HCT116 (cell line): ENCODE results near the gene TMTC2. TPM values are rescaled to one million over a fixed set of nuclear protein-coding genes. Genes with fewer than 3 reads are reported as not detected.

ENCODE experiments used
- ATAC-seq: fragments of 200-7000 bp; cut with Tn5 transposase; 2 replicates; pipeline ENCODE4 v1.9.1; 2020; ENCODE audit warnings: mild to moderate bottlenecking, moderate library complexity
- BruUV-seq: library from RNA; stranded (reverse); fragments of 400-500 nt; replicated peaks from 2 replicates; lab custom pipeline; 2021; lab: Mats Ljungman, UMichigan
- CTCF ChIA-PET: fragments of 300-600 bp; sonication (Branson Sonifier 250); formaldehyde crosslinking; loops from one replicate; lab custom pipeline; 2021; ENCODE audit warnings: antibody characterized with exemption; lab: Charles Lee
- POLR2A ChIA-PET: fragments of 300-600, 350-600 bp; sonication (Branson Sonifier 250); formaldehyde crosslinking; loops from one replicate; lab custom pipeline; 2021; ENCODE audit warnings: antibody characterized with exemption; lab: Charles Lee
- RAD21 ChIA-PET, 2 experiments: fragments of 300-600 bp; sonication (Branson Sonifier 250); formaldehyde crosslinking; loops; one replicate each; lab custom pipeline; 2023; ENCODE audit warnings: low total read pairs in 2 of 2; ENCODE audit not compliant: uncharacterized antibody in 2 of 2, unreplicated experiment in 2 of 2, low non-redundant PET in 1 of 2; lab: Charles Lee
- DNase-seq: peaks from one replicate; pipeline ENCODE4 v3.0.0-alpha.2; 2010; ENCODE audit warnings: low read depth, low spot score
- H2AFZ ChIP-seq: fragments of 200-600 bp; shearing (Covaris generic), sonication (generic); 2 replicates; pipeline ENCODE4 v1.6.1; 2017; ENCODE audit warnings: low read depth, mixed run types, mixed read lengths, antibody characterized with exemption, low read length; ENCODE audit not compliant: poor library complexity, severe bottlenecking
- H3K27ac ChIP-seq: 2 replicates; pipeline ENCODE4 v1.5.1; 2012; ENCODE audit warnings: low read depth, low read length
- H3K27me3 ChIP-seq: fragments of 200-600 bp; sonication (generic); 2 replicates; pipeline ENCODE4 v1.6.1; 2016; ENCODE audit warnings: mixed run types, low read length, mixed read lengths; ENCODE audit not compliant: insufficient read depth
- H3K36me3 ChIP-seq, 2 experiments: fragments of 200-500 bp in 1 of 2; fragments of 200-600 bp in 1 of 2; sonication (Bioruptor generic) in 1 of 2; sonication (generic) in 1 of 2; 2 replicates each; pipeline versions ENCODE4 v1.5.1 to v1.6.1; 2014 to 2016; ENCODE audit warnings: low read length in 2 of 2, inconsistent platforms in 1 of 2, mixed read lengths in 1 of 2, mixed run types in 1 of 2; ENCODE audit not compliant: insufficient read depth in 2 of 2, control insufficient read depth in 1 of 2
- H3K4me1 ChIP-seq, 2 experiments: fragments of 200-600 bp in 1 of 2; sonication (generic) in 1 of 2; 2 replicates each; pipeline versions ENCODE4 v1.5.1 to v1.6.1; 2012 to 2017; ENCODE audit warnings: low read length in 2 of 2, inconsistent platforms in 1 of 2, mild to moderate bottlenecking in 1 of 2, mixed read lengths in 1 of 2, mixed run types in 1 of 2, moderate library complexity in 1 of 2; ENCODE audit not compliant: insufficient read depth in 2 of 2, control insufficient read depth in 1 of 2
- H3K4me2 ChIP-seq: fragments of 200-600 bp; sonication (generic); 2 replicates; pipeline ENCODE4 v1.6.1; 2017; ENCODE audit warnings: mixed run types, low read length, mixed read lengths
- H3K4me3 ChIP-seq, 2 experiments: fragments of 200-600 bp in 1 of 2; sonication (generic) in 1 of 2; replicated peaks in 1 of 2; 2 replicates each; pipeline ENCODE4 v1.5.1; 2011 to 2016; ENCODE audit warnings: low read length in 2 of 2, control low read depth in 1 of 2, low read depth in 1 of 2, mild to moderate bottlenecking in 1 of 2, mixed read lengths in 1 of 2, mixed run types in 1 of 2
- H3K79me2 ChIP-seq: fragments of 200-600 bp; sonication (generic); 2 replicates; pipeline ENCODE4 v1.6.1; 2017; ENCODE audit warnings: mild to moderate bottlenecking, mixed run types, low read length, moderate library complexity, mixed read lengths; ENCODE audit not compliant: insufficient read depth
- H3K9ac ChIP-seq: fragments of 200-600 bp; sonication (generic); 2 replicates; pipeline ENCODE4 v1.6.1; 2016; ENCODE audit warnings: low read length, mixed read lengths
- H3K9me2 ChIP-seq: fragments of 200-600 bp; sonication (generic), shearing (Covaris generic); 2 replicates; pipeline ENCODE4 v1.6.1; 2017; ENCODE audit warnings: mixed run types, mild to moderate bottlenecking, moderate library complexity; ENCODE audit not compliant: insufficient read depth
- H3K9me3 ChIP-seq, 2 experiments: fragments of 200-500 bp in 1 of 2; fragments of 200-600 bp in 1 of 2; sonication (Bioruptor generic) in 1 of 2; sonication (generic) in 1 of 2; 2 replicates each; pipeline ENCODE4 v1.6.1; 2014 to 2017; ENCODE audit warnings: low read length in 2 of 2, mixed read lengths in 2 of 2, inconsistent platforms in 1 of 2, low read depth in 1 of 2, mild to moderate bottlenecking in 1 of 2, mixed run types in 1 of 2, moderate library complexity in 1 of 2; ENCODE audit not compliant: control insufficient read depth in 1 of 2, insufficient read depth in 1 of 2
- H4K20me1 ChIP-seq: fragments of 200-600 bp; sonication (generic), shearing (Covaris generic); 2 replicates; pipeline ENCODE4 v1.6.1; 2017; ENCODE audit warnings: mixed run types, mild to moderate bottlenecking, moderate library complexity; ENCODE audit not compliant: insufficient read depth
- CBX3 ChIP-seq: IDR thresholded peaks from 2 replicates; pipeline ENCODE4 v1.6.1; 2012; ENCODE audit warnings: low read depth
- CEBPB ChIP-seq: IDR thresholded peaks from 2 replicates; pipeline ENCODE4 v1.6.1; 2012; ENCODE audit warnings: low read depth
- CTCF ChIP-seq, 3 experiments: fragments of 200-600 bp in 1 of 3; sonication (generic) in 1 of 3; IDR thresholded peaks in 2 of 3; conservative IDR thresholded peaks in 1 of 3; 2 replicates each; pipeline ENCODE4 v1.5.1; 2012 to 2017; ENCODE audit warnings: low read depth in 2 of 3, low read length in 2 of 3, antibody characterized with exemption in 1 of 3, borderline replicate concordance in 1 of 3, control low read depth in 1 of 3, mild to moderate bottlenecking in 1 of 3, mixed read lengths in 1 of 3, mixed run types in 1 of 3, moderate library complexity in 1 of 3; ENCODE audit not compliant: insufficient read depth in 1 of 3
- EZH2 ChIP-seq: fragments of 200-600 bp; sonication (generic); IDR thresholded peaks from 2 replicates; pipeline ENCODE4 v1.6.1; 2017; ENCODE audit warnings: antibody characterized with exemption, mixed run types
- POLR2A ChIP-seq: IDR thresholded peaks from 2 replicates; pipeline ENCODE4 v1.7.0; 2011; ENCODE audit warnings: borderline replicate concordance; ENCODE audit not compliant: insufficient read depth, insufficient read length; ENCODE audit errors: extremely low read depth
- RAD21 ChIP-seq: IDR thresholded peaks from 2 replicates; pipeline ENCODE4 v1.6.1; 2012; ENCODE audit warnings: low read depth, mild to moderate bottlenecking
- REST ChIP-seq: IDR thresholded peaks from 2 replicates; pipeline ENCODE4 v1.6.1; 2012; ENCODE audit warnings: low read depth
- SP1 ChIP-seq: IDR thresholded peaks from 2 replicates; pipeline ENCODE4 v1.6.1; 2012; ENCODE audit warnings: low read depth
- intact Hi-C: fragments of 100-400 bp; cut with micrococcal nuclease; formaldehyde crosslinking; loops from 2 replicates; pipeline ENCODE4 v1.10.0; 2022
- total RNA-seq: library from RNA; stranded (reverse); gene quantifications from one replicate; pipeline ENCODE4 v1.2.1, GENCODE V29; 2021; ENCODE audit not compliant: unreplicated experiment

Gene TMTC2
- total RNA-seq, 1 experiment from 2014 or later: 11.5 TPM

DNA sequence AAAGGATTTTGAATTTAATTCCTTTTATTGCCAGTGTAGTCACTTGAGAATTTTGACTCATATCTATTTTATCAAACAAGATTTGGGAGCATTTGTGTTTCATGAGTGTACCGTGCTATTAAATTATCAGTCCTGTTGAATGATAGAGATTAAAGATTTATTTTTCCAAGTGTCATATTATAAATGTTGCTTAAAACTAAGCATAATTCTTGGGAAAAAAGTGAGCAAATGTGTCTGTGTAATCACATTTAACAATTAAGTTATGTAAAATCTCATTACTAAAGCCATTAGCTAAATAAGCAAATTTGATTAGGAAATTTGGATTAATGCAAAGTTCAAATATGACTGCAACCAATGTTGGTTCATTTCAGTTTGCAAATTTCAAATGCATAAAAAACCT, 266.7 kb downstream of the TMTC2 start:
- Histone ChIP-seq H4K20me1 (no peaks in the 10 kb centered on the region), H3K4me2 (no peak overlapping the region), H3K36me3 (no peaks in the 10 kb centered on the region), H3K9me2 (no peaks in the 10 kb centered on the region), H3K79me2 (no peaks in the 10 kb centered on the region), H2AFZ (no peak overlapping the region), H3K4me3 (no peak overlapping the region), H3K27me3 (no peaks in the 10 kb centered on the region), H3K27ac (no peak overlapping the region), H3K9ac (no peak overlapping the region), H3K4me1 (no peaks in the 10 kb centered on the region), H3K9me3 (no peaks in the 10 kb centered on the region)
- POLR2A ChIA-PET: no interaction called here
- intact Hi-C loops: no loop called here
- BruUV-seq: no TSS peak
- no peak for ATAC-seq
- RAD21 ChIA-PET: no interaction called here
- no peak for DNase-seq
- CTCF ChIA-PET: no interaction called here
- no peak for TF ChIP-seq CEBPB
- no peak for TF ChIP-seq SP1
- no peak for TF ChIP-seq RAD21
- TF ChIP-seq EZH2: no peak
- TF ChIP-seq REST: no peak
- TF ChIP-seq POLR2A: no peak
- no peak for TF ChIP-seq CBX3
- TF ChIP-seq CTCF (IDR thresholded peaks at IDR 0.05 in 2 of 3, conservative IDR thresholded peaks at IDR 0.05 in 1 of 3; ENCODE audit: borderline replicate concordance in 1 of 3, insufficient read depth in 1 of 3, low read depth in 2 of 3, low read length in 2 of 3): no peak
